Karpas-422 (cell line): ENCODE measurements around the gene TPO. TPM values are rescaled to one million over a fixed set of nuclear protein-coding genes. Genes with fewer than 3 reads are reported as not detected.
"Not testable (repeated sequence)": the region's sequence is repeated elsewhere in the genome, so short reads cannot be mapped to it uniquely, and the experiment has no call there.

ENCODE experiments used
- DNase-seq: peaks from one replicate; pipeline ENCODE4 v3.0.0-alpha.2; 2015
- H2AFZ ChIP-seq: fragments of 200-600 bp; sonication (generic); 2 replicates; pipeline ENCODE4 v1.6.1; 2014; ENCODE audit warnings: antibody characterized with exemption, low read length, mixed read lengths
- H3K27ac ChIP-seq: fragments of 200-600 bp; sonication (generic); 2 replicates; pipeline ENCODE4 v1.5.1; 2014; ENCODE audit warnings: mild to moderate bottlenecking, low read length, moderate library complexity
- H3K27me3 ChIP-seq: fragments of 200-600 bp; sonication (generic); 2 replicates; pipeline ENCODE4 v1.6.1; 2014; ENCODE audit warnings: low read length, mixed read lengths
- H3K36me3 ChIP-seq: fragments of 200-600 bp; sonication (generic); 2 replicates; pipeline ENCODE4 v1.6.1; 2014; ENCODE audit warnings: low read length, mixed read lengths; ENCODE audit not compliant: insufficient read depth
- H3K4me1 ChIP-seq: fragments of 200-600 bp; sonication (generic); 2 replicates; pipeline ENCODE4 v1.6.1; 2014; ENCODE audit warnings: mild to moderate bottlenecking, low read length, mixed read lengths
- H3K4me2 ChIP-seq: fragments of 200-600 bp; sonication (generic); 2 replicates; pipeline ENCODE4 v1.6.1; 2014; ENCODE audit warnings: low read length, low read depth, mild to moderate bottlenecking; ENCODE audit not compliant: poor library complexity, severe bottlenecking
- H3K4me3 ChIP-seq: fragments of 200-600 bp; sonication (generic); 2 replicates; pipeline ENCODE4 v1.5.1; 2014; ENCODE audit warnings: mild to moderate bottlenecking, antibody characterized with exemption, low read length, mixed read lengths
- H3K79me2 ChIP-seq: fragments of 200-600 bp; sonication (generic); 2 replicates; pipeline ENCODE4 v1.6.1; 2014; ENCODE audit warnings: mild to moderate bottlenecking, low read length, mixed read lengths
- H3K9ac ChIP-seq: fragments of 200-600 bp; sonication (generic); 2 replicates; pipeline ENCODE4 v1.6.0; 2014; ENCODE audit warnings: low read length
- H3K9me2 ChIP-seq: fragments of 200-600 bp; sonication (generic), shearing (Covaris generic); replicated peaks from 2 replicates; pipeline ENCODE4 v1.6.0; 2014; ENCODE audit warnings: mild to moderate bottlenecking, low read length, moderate library complexity; ENCODE audit not compliant: insufficient read depth
- H3K9me3 ChIP-seq: fragments of 300-700, 200-600 bp; sonication (generic); 2 replicates; pipeline ENCODE4 v1.6.1; 2014; ENCODE audit warnings: low read length, mixed read lengths
- H4K20me1 ChIP-seq: fragments of 200-600 bp; sonication (generic); 2 replicates; pipeline ENCODE4 v1.6.1; 2014; ENCODE audit warnings: mild to moderate bottlenecking, antibody characterized with exemption, low read length, low read depth; ENCODE audit not compliant: insufficient read depth
- total RNA-seq: library from RNA; depleted of rRNA; stranded (reverse); fragments of >200 nt; shearing (Covaris generic); gene quantifications from 2 replicates; pipeline ENCODE4 v1.2.3, GENCODE V29; 2014; ENCODE audit warnings: low replicate concordance

Gene TPO
- total RNA-seq, 1 experiment from 2014 or later = not detected

DNA sequence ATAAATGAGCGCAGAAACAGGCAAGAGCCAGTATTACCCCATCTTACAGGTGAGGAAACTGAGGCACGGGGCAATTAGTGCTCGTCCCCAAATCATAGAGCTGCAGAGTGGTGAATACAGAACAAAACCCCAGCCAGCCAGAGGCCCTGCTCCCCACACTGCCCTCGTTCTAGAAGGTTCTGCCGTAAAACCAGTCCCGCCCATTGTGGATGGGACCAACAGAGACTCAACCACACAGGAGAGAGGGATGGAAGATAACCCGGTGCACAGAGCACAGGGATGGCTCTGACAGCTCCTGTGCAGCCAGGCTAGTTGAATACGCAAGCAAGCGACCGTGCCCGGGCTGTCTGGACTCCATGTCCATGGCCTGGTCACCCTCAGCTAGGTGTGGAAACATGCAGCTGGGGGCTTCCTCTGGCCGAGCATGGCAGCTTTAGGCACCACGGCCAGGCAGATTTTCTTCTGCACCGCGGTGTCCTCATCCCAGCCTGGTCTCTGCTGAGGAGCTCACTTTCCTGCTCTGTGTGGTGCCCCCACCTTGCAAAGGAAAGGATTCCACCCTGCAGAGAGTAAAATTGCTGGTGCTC is 146.4 kb downstream of the TPO start:
- no peaks in the 10 kb centered on the region for H4K20me1 ChIP-seq
- H3K27ac ChIP-seq = no peak overlapping the region
- H2AFZ ChIP-seq = no peak overlapping the region
- H3K4me2 ChIP-seq = no peak overlapping the region
- no peaks in the 10 kb centered on the region for H3K9me2 ChIP-seq
- no peaks in the 10 kb centered on the region for H3K4me1 ChIP-seq
- no peak overlapping the region for H3K9ac ChIP-seq
- no peak overlapping the region for H3K4me3 ChIP-seq
- H3K36me3 ChIP-seq = no peaks in the 10 kb centered on the region
- no peaks in the 10 kb centered on the region for H3K79me2 ChIP-seq
- H3K9me3 ChIP-seq = no peaks in the 10 kb centered on the region
- no peak for DNase-seq
- no peaks in the 10 kb centered on the region for H3K27me3 ChIP-seq

DNA sequence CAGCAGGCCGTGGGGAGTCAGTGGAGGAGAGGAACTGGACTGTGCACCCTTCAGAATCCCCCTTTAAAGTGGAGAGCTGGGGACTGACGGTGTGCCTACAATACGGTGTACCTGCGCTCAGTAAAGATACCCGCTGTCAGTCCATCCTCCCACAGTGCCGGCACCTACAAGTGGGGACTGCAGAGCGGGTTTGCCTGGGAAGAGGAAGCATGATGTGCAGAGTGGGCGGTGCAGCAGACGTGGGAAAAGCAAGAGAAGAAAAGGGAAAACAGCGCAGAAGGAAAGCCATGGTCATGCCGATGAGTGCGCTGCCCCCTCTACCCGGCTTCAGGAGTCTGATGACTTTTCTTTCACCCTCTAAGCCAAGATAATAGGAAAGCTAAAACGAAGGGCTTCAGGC is 148.0 kb downstream of the TPO start:
- Histone ChIP-seq H3K9me2 (no peaks in the 10 kb centered on the region), H3K27ac (no peak overlapping the region), H3K4me1 (no peaks in the 10 kb centered on the region), H3K27me3 (no peaks in the 10 kb centered on the region), H3K4me2 (no peak overlapping the region), H3K4me3 (no peak overlapping the region), H2AFZ (no peak overlapping the region), H3K9ac (no peak overlapping the region), H3K36me3 (no peaks in the 10 kb centered on the region), H4K20me1 (no peaks in the 10 kb centered on the region), H3K79me2 (no peaks in the 10 kb centered on the region), H3K9me3 (no peaks in the 10 kb centered on the region)
- DNase-seq = no peak

- Histone ChIP-seq H3K4me1 (no peaks in the 10 kb centered on the region), H3K9me2 (no peaks in the 10 kb centered on the region), H3K9me3 (no peaks in the 10 kb centered on the region; the same call in 1 of the 2 replicates), H3K27me3 (no peaks in the 10 kb centered on the region), H3K27ac (no peak overlapping the region), H3K4me2 (no peak overlapping the region), H3K9ac (no peak overlapping the region), H3K4me3 (no peak overlapping the region), H3K79me2 (no peaks in the 10 kb centered on the region), H2AFZ (no peak overlapping the region), H4K20me1 (no peaks in the 10 kb centered on the region), H3K36me3 (no peaks in the 10 kb centered on the region)
- no peak for DNase-seq
Measured at GRCh38 chr2:1561811-1562421, 148.7 kb downstream of the TPO start.

DNA sequence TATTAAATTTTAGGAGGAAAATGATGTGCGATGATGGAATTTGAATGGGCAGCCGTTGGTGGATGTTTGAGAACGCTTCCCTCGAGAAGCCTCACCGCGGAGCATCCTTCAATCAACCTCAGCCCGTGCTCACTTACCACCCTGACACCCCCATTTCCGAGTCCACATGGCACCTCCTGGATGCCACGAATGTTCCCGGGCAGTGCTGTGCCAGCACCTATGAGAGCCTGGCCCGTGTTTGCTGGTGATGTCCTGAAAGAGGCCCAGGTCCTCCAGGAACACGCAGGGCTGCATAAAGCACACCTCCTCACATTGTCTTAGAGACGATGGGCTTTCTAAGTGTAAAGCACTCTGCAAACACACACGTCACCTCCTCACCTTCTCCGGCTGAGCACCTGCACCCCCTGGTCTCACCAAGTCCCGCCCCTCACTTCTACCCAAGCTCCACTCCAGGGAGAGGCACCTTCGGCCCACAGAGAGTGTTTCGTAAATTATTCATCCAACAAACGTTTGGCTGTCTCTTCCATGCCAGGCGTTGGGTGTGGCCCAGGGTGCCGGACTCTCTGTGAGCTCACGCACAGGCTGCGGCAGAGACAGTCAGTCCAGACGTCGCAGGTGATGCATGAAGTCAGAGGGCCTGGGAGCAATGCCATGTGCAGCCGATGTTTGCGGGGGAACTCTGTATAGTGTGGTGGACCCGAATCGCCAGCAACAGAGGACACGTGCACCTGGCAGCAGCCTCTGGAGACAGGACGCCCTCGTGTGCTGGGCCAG is 150.0 kb downstream of the TPO start:
- no peaks in the 10 kb centered on the region; the same call in 1 of the 2 replicates for H3K9me3 ChIP-seq
- no peak for DNase-seq
- H3K4me1 ChIP-seq = no peaks in the 10 kb centered on the region
- H3K79me2 ChIP-seq = no peaks in the 10 kb centered on the region
- no peaks in the 10 kb centered on the region for H3K27me3 ChIP-seq
- no peaks in the 10 kb centered on the region for H3K9me2 ChIP-seq
- no peak overlapping the region for H3K9ac ChIP-seq
- H3K36me3 ChIP-seq = no peaks in the 10 kb centered on the region
- no peak overlapping the region for H3K4me2 ChIP-seq
- no peak overlapping the region for H3K27ac ChIP-seq
- H2AFZ ChIP-seq = no peak overlapping the region
- no peaks in the 10 kb centered on the region for H4K20me1 ChIP-seq
- no peak overlapping the region for H3K4me3 ChIP-seq

GRCh38 chr2:1563943-1564891 is 151.0 kb downstream of the TPO start:
- Histone ChIP-seq H3K27ac (no peak overlapping the region), H3K9me2 (no peaks in the 10 kb centered on the region), H3K27me3 (no peaks in the 10 kb centered on the region), H4K20me1 (no peaks in the 10 kb centered on the region), H3K4me3 (no peak overlapping the region), H3K4me2 (no peak overlapping the region), H3K4me1 (no peaks in the 10 kb centered on the region), H3K79me2 (no peaks in the 10 kb centered on the region), H3K36me3 (no peaks in the 10 kb centered on the region), H3K9me3 (no peaks in the 10 kb centered on the region; the same call in 1 of the 2 replicates), H2AFZ (no peak overlapping the region), H3K9ac (no peak overlapping the region)
- no peak for DNase-seq

GRCh38 chr2:1567556-1568344 is 154.5 kb downstream of the TPO start:
- DNase-seq = no peak
- Histone ChIP-seq H3K27ac (no peak overlapping the region), H3K27me3 (no peaks in the 10 kb centered on the region), H3K4me2 (no peak overlapping the region), H3K4me1 (no peaks in the 10 kb centered on the region), H3K4me3 (no peak overlapping the region), H3K9me2 (no peaks in the 10 kb centered on the region), H4K20me1 (no peaks in the 10 kb centered on the region), H3K9ac (no peak overlapping the region), H3K9me3 (no peaks in the 10 kb centered on the region; the same call in 1 of the 2 replicates), H3K79me2 (no peaks in the 10 kb centered on the region), H2AFZ (no peak overlapping the region), H3K36me3 (no peaks in the 10 kb centered on the region)

DNA sequence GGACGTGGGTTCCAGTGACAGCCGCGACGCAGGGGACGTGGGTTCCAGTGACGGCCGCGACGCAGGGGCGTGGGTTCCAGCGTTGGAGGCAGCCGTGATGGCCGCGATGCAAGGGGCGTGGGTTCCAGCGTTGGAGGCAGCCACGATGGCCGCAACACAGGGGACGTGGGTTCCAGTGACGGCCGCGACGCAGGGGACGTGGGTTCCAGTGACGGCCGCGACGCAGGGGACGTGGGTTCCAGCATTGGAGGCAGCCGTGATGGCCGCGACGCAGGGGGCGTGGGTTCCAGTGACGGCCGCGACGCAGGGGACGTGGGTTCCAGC is 155.0 kb downstream of the TPO start:
- DNase-seq, H3K9ac ChIP-seq, H3K4me2 ChIP-seq: not testable (repeated sequence)

More for the DNA sequence above, 155.0 kb downstream of the TPO start:
- H3K79me2 ChIP-seq, H4K20me1 ChIP-seq, H3K36me3 ChIP-seq, H2AFZ ChIP-seq, H3K4me3 ChIP-seq, H3K27ac ChIP-seq, H3K27me3 ChIP-seq, H3K9me2 ChIP-seq, H3K4me1 ChIP-seq, H3K9me3 ChIP-seq: not testable (repeated sequence)
